Suppressor macrophage treated with lipopolysaccharide for 1 hour (primary cell): ENCODE measurements around the gene EPO.
"Not testable (repeated sequence)": the region's sequence is repeated elsewhere in the genome, so short reads cannot be mapped to it uniquely, and the experiment has no call there.

Source experiments
- DNase-seq, 3 donors: peaks; one replicate each; pipeline ENCODE4 v3.0.0-alpha.2; 2020 to 2022

EPO gene

GRCh38 chr7:100739934-100740333 lies 19.7 kb downstream of the EPO start:
- no peak for DNase-seq

DNA sequence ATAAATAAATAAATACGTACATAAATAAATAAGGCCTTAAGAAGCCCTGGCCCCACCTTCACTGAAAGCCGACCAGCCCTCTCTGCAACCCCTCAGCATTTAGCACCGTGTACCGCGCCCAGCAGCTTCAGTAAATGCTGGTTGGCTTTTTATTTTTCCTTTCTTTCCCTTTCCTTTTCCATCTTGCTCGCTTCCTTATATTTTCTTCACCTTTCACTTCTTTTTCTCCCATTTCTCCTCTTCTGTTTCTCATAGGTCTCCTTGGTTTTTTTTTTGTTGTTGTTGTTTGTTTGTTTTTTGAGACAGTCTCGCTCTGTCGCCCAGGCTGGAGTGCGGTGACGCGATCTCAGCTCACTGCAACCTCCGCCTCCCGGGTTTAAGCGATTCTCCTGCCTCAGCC lies 24.3 kb downstream of the EPO start:
- DNase-seq, result no peak

- DNase-seq, result peak; percentile 42 to 76 (median 49)
Observed at GRCh38 chr7:100745184-100745583, 24.9 kb downstream of the EPO start.

GRCh38 chr7:100752994-100753393 lies 32.7 kb downstream of the EPO start:
- no peak for DNase-seq

DNA sequence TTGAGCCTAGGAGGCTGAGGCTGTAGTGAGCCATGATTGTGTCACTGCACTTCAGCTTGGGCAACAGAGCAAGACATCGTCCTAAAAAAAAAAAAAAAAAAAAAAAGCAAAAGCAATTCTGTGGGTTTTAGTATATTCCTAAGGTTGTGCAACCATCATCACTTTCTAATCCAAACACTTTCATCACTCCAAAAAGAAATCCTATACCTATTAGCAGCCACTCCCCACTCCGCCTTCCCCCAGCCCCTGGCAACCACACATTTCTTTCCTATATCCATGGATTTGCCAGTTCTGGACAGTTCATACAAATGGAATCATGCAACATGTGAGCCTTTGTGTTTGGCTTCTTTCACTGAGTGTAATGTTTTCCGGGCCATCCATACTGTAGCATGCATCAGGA lies 33.5 kb downstream of the EPO start:
- DNase-seq, result no peak

- DNase-seq, result no peak
Observed at GRCh38 chr7:100759357-100760171, 39.3 kb downstream of the EPO start.

DNA sequence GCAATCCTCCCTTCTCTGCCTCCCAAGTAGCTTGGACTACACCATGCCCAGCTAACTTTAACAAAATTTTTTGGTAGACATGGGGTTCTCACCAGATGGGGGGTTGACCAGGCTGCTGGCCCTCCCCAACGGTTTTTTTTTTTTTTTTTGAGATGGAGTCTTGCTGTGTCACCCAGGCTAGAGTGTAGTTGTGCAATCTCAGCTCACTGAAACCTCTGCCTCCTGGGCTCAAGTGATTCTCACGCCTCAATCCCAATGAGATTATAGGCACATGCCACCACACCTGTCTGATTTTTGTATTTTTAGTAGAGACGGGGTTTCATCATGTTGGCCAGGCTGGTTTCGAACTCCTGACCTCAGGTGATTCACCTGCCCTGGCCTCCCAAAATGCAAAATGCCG lies 42.6 kb downstream of the EPO start:
- DNase-seq, result not testable (repeated sequence)

GRCh38 chr7:100763556-100764140 lies 43.4 kb downstream of the EPO start:
- no peak for DNase-seq

GRCh38 chr7:100764841-100765240 lies 44.6 kb downstream of the EPO start:
- no peak for DNase-seq

- no peak for DNase-seq
Observed at GRCh38 chr7:100765250-100765649, 45.0 kb downstream of the EPO start.

DNA sequence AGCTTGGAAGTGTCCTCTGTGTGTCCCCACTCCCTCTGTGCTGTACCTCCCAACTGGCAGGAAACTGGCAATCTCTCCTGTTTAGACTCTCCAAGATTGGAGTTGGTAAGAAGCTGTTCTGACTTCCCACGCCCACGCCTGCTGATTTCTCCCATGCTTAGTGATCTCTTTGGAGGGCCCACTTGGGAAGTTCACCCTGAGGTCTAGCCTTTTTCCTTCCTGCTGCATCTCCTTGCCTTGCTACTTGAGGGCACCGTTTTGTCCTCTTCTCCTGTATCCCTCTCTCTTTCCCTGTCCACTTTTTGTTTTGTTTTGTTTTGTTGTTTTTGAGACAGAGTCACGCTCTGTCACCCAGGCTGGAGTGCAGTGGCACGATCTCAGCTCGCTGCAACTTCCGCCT lies 48.5 kb downstream of the EPO start:
- DNase-seq, result peak in 1 of 3 donors; percentile 17
